ENCODE data around the gene MSANTD2.
A peak's percentile ranks its signal among the peaks of the same experiment; 100 is the strongest.

MSANTD2 gene

DNA sequence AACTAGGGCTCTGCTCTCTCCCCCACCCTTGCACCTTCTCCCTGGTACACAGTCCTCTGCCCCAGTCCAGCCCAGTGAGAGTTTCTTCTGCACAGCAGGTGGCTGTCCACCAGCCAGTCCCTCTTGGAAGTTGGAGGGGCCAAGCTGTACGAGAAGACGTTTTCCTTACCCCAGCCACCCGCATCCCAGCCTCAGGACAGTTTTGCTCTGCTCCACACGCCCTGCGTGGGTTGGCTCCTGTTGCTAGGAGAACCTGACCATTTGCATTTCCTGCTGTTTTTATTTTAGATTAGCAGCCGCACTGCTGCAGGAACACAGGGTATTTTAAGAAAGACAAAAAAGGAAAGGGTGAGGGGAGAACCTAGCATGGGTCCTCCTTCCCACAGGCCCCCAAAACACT lies 78.0 kb downstream of the MSANTD2 start:
- Histone ChIP-seq H3K36me3 (no peaks in the 10 kb centered on the region), H3K9me3 (ENCODE audit: severe bottlenecking) (no peaks in the 10 kb centered on the region), H3K27ac (no peak overlapping the region), H3K27me3 (ENCODE audit: insufficient read depth, low read depth, severe bottlenecking) (no peaks in the 10 kb centered on the region), H3K4me3 (ENCODE audit: low read depth, low read length) (no peak overlapping the region)
- TF ChIP-seq, protein P1, sequence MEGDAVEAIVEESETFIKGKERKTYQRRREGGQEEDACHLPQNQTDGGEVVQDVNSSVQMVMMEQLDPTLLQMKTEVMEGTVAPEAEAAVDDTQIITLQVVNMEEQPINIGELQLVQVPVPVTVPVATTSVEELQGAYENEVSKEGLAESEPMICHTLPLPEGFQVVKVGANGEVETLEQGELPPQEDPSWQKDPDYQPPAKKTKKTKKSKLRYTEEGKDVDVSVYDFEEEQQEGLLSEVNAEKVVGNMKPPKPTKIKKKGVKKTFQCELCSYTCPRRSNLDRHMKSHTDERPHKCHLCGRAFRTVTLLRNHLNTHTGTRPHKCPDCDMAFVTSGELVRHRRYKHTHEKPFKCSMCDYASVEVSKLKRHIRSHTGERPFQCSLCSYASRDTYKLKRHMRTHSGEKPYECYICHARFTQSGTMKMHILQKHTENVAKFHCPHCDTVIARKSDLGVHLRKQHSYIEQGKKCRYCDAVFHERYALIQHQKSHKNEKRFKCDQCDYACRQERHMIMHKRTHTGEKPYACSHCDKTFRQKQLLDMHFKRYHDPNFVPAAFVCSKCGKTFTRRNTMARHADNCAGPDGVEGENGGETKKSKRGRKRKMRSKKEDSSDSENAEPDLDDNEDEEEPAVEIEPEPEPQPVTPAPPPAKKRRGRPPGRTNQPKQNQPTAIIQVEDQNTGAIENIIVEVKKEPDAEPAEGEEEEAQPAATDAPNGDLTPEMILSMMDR (IDR thresholded peaks at IDR 0.05; ENCODE audit: low read depth, low read length), result no peak
- no peak for DNase-seq

DNA sequence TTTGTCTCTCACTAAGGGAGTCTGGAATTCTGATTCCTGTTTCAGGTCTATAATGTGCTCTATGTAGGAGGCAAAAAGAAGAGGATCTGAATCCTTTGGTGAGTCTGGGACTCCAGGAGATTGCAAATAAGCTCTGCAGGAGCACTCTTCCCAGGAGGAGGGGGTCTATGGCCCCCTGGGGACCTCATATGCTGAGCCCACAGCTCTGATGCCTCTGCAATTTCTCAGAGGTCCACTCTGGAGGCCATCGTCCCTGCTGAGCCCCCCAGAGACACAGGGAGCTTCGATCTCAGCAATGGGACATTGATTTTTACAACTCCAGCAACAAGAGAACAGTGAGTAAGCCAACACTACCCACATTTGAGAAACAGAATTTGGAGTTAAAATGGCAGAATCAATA lies 80.7 kb downstream of the MSANTD2 start:
- no peaks in the 10 kb centered on the region for H3K27me3 ChIP-seq (ENCODE audit: insufficient read depth, low read depth, severe bottlenecking)
- H3K27ac ChIP-seq, result no peak overlapping the region

DNA sequence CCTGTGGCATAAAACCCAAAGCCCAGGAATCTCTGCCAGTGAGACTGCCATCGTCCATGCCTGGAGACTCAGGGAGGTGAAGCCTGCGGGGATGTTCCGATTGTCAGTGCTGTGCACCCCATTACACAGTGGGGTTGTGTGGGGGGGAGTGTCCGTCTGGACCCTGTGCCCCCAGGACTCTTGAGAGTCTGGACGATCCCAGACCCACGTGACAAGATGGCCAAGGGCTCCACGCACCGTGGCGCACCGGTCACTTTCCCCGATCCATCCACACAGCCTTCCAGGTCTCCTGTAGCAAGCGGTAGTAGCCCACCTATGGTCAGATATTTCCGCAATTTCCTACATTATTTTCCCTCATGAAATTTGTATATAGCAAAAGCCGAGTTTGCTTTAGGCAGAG lies 81.4 kb downstream of the MSANTD2 start:
- TF ChIP-seq, protein P1 (IDR thresholded peaks at IDR 0.05; ENCODE audit: low read depth, low read length), result no peak
- peak overlapping the region; percentile 42; the same call in 1 of the 2 replicates for H3K4me3 ChIP-seq (ENCODE audit: low read depth, low read length)
- DNase-seq, result no peak
- no peak overlapping the region for H3K27ac ChIP-seq
- no peaks in the 10 kb centered on the region for H3K27me3 ChIP-seq (ENCODE audit: insufficient read depth, low read depth, severe bottlenecking)
- no peaks in the 10 kb centered on the region for H3K9me3 ChIP-seq (ENCODE audit: severe bottlenecking)
- no peaks in the 10 kb centered on the region for H3K36me3 ChIP-seq

More for the DNA sequence above, 80.7 kb downstream of the MSANTD2 start:
- Histone ChIP-seq H3K4me3 (ENCODE audit: low read depth, low read length) (no peak overlapping the region), H3K9me3 (ENCODE audit: severe bottlenecking) (no peaks in the 10 kb centered on the region), H3K36me3 (no peaks in the 10 kb centered on the region)
- TF ChIP-seq, protein P1 (IDR thresholded peaks at IDR 0.05; ENCODE audit: low read depth, low read length), result no peak
- DNase-seq, result no peak

DNA sequence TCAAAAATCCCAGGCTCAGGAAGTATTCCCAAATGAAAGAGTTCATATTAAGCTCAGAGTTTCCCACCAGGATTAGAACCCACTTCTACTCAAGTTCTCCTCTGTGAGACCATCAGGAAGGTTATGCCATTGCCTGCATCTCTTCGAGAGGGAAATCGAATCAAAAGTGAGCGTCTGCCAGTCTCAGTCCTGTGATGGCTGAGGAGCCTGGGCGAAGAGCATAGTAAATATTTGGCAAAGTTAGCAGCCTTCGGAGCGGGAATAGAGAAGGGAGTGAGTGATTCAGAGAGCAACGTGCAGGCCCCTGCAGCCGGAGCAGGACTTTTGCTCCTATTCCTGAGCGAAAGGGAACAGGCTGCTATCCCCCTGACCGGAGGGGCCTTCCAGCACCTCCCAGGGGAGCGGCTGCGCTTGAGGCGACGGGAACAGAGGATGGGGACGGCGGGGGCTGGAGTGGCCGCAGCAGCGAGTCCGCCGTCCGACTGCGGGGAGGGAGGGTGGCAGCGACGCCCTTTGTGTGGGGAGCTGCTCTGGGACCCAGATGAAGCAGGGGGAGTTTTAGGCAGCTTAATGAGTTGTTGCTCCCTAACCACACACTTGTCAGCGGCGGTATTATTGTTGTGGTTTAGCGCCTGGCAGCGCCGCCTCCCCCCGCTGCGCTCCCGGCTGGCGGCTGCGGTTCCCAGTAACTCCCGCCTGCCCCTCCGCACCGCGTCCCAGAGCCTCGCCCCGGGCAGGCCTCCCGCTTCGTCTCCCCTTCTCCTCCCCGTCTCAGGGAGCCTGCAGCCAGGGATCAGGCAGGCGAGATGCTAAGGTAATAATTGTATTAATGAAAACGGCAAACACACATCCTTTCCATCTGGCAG lies 82.2 kb downstream of the MSANTD2 start:
- TF ChIP-seq, protein P1 (IDR thresholded peaks at IDR 0.05; ENCODE audit: low read depth, low read length), result no peak
- H3K4me3 ChIP-seq (ENCODE audit: low read depth, low read length), result peak overlapping the region; percentile 42
- no peaks in the 10 kb centered on the region for H3K36me3 ChIP-seq
- peak; percentile 22 for DNase-seq
- no peaks in the 10 kb centered on the region for H3K9me3 ChIP-seq (ENCODE audit: severe bottlenecking)
- no peak overlapping the region for H3K27ac ChIP-seq
- no peaks in the 10 kb centered on the region for H3K27me3 ChIP-seq (ENCODE audit: insufficient read depth, low read depth, severe bottlenecking)

DNA sequence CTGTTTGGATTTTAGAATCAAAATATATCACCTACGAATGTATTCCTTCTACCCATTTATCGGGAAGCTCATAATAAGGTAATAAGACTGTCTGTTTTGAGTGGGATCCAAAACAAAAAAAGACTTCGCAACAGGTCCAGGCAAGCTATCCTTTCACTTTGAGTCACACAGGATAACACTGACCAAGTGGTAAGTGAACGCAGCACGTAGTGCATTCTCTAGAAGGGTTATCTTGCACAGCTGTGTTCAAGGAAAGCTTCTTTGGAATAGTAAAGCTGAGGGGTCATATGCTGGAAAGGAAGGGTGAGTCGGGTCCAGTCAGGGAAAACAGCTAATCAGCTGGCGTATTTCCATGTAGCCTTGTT lies 82.8 kb downstream of the MSANTD2 start:
- no peak for DNase-seq
- TF ChIP-seq, protein P1 (IDR thresholded peaks at IDR 0.05; ENCODE audit: low read depth, low read length), result no peak
- Histone ChIP-seq H3K4me3 (ENCODE audit: low read depth, low read length) (peak overlapping the region; percentile 42), H3K9me3 (ENCODE audit: severe bottlenecking) (no peaks in the 10 kb centered on the region), H3K27ac (no peak overlapping the region), H3K27me3 (ENCODE audit: insufficient read depth, low read depth, severe bottlenecking) (no peaks in the 10 kb centered on the region), H3K36me3 (no peaks in the 10 kb centered on the region)

All from WERI-Rb-1 (cell line).